CD4-positive, alpha-beta T cell treated with Interferon gamma for 1 hour (primary cell): ENCODE data around the gene ILF3.

Experiments
- DNase-seq: peaks from one replicate; pipeline ENCODE4 v3.0.0-alpha.2; 2020

Gene ILF3

DNA sequence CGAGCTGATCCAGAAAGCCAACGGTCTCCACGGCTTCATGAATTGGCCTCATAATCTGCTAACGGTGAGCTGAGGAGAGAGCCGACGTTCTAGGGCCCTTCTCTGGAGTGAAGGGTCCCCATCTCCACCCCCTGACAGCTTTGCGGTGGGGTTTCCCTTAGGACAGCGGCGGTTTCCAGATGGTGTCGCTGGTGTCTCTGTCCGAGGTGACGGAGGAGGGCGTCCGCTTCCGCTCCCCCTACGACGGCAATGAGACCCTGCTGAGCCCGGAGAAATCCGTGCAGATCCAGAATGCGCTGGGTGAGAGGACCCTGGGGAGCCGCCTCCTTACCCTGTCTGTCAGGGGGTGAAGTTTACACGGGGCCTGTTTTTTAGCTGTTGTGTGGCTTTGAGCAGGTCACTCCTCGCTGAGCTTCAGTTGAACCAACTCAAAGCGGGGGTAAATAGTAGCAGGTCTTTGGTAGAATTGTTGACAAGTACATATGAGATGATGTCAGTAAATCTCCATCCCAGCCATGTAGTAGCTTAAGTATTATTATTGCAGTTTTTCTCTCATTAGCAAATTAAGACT, 47.9 kb downstream of the ILF3 start:
- DNase-seq = no peak

DNA sequence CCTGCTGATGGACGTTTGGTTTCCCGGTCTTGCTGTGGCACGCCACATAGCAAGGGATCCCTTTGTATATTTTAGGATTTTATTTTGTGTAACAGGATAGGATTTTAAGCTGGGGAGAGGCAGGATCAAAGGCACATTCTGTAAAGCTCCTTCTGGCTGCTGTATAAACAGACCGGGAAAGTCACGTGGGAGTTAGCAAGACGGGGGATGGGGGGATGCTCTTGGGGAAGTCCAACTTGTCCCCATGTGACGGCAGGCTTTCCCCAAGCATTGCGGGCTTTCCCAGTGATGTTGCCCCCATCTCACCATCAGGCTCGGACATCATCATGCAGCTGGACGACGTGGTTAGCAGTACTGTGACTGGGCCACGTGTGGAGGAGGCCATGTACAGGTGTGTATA, 52.8 kb downstream of the ILF3 start:
- no peak for DNase-seq

DNA sequence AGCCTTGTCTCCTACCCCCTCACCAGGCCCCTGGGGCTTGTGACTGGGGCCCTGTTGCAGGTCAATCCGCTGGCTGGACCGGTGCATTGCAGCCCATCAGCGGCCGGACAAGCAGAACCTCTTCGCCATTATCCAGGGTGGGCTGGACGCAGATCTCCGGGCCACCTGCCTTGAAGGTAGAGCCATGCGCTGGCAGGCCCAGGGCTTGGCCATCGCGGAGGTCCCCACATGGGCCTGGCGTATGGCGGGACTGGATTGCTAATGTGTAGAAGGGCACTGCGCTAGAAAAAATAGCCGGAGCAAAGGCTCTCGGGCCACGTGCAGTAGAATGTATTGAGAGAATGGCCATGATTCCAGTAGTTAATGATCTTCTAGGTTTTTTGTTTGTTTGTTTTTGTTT, 53.3 kb downstream of the ILF3 start:
- DNase-seq = no peak

DNA sequence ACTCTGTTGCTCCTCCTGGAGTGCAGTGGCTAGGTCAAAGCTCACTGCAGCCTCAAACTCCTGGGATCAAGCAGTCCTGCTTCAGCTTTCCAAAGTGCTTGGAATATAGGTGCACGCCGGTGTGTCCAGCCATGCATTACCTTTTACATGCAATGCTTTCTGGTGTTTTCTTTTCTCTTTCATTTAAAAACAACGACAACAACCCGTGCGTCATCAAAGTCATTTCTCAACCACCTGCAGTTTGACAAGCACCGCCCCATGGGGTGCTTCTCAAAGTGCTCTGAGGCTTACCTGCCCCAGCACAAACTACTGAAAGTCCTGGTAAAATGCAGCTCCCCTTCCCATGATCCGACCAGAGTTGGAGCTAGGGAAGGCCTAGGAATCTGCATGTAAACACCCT, 54.1 kb downstream of the ILF3 start:
- no peak for DNase-seq

DNA sequence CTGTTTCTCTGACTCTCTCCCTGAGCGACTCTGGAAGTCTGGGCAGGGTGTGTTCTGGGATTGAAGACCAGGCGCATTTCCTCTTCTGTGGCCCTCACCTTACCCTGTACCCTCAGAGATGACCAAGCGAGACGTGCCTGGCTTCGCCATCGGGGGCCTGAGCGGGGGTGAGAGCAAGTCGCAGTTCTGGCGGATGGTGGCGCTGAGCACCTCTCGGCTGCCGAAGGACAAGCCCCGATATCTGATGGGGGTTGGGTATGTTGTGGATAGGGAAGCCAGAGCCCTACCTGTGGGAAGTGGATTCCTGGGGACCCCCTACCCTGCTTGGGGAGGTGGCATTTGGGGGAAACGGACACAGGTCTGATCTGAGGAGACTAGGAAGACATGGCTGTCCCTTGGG, 57.9 kb downstream of the ILF3 start:
- no peak for DNase-seq

DNA sequence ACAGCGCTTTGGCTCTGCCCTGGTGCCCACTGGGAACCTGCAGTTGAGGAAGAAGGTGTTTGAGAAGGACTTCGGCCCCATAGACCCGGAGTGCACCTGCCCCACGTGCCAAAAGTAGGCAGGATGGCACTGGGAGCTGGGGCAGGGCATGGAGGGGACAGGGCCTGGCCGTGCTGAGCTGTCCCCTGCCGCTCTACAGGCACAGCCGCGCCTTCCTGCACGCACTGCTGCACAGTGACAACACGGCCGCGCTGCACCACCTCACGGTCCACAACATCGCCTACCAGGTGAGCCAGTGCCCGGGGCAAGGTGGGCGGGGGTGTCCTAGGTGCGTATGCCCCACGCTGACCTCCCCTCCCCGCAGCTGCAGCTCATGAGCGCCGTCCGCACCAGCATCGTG, 58.6 kb downstream of the ILF3 start:
- no peak for DNase-seq

DNA sequence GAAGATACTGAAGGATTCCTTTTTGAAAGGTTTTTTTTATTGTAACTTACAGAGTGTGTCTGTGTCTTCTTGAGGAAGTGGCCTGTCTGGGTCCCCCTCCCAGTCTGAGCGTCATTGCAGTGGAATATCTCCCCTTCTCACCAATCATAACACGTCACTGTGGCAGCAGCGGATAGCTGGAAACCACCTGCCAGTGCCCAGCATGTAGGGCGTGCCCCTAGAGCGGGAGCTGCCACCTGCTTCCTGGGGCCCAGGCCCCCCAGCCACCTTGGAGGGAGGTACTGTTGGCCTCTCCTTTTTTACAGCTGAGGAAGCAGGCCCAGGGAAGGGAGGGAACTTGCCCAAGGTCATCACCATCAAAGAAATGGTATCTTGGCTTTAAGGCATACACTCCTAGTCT, 59.2 kb downstream of the ILF3 start:
- DNase-seq = peak; percentile 31

DNA sequence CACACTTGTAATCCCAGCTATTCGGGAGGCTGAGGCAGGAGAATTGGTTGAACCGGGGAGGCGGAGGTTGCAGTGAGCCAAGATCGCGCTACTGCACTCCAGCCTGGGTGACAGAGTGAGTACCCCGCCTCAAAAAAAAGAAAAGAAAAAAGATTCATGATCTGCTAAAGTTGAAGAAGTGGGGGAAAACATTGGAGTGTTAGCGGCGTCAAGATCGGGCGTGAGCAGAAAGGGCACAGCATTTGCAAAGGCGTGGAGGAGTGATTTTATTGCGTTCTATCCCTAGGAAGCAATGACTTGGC, 62.9 kb downstream of the ILF3 start:
- no peak for DNase-seq

DNA sequence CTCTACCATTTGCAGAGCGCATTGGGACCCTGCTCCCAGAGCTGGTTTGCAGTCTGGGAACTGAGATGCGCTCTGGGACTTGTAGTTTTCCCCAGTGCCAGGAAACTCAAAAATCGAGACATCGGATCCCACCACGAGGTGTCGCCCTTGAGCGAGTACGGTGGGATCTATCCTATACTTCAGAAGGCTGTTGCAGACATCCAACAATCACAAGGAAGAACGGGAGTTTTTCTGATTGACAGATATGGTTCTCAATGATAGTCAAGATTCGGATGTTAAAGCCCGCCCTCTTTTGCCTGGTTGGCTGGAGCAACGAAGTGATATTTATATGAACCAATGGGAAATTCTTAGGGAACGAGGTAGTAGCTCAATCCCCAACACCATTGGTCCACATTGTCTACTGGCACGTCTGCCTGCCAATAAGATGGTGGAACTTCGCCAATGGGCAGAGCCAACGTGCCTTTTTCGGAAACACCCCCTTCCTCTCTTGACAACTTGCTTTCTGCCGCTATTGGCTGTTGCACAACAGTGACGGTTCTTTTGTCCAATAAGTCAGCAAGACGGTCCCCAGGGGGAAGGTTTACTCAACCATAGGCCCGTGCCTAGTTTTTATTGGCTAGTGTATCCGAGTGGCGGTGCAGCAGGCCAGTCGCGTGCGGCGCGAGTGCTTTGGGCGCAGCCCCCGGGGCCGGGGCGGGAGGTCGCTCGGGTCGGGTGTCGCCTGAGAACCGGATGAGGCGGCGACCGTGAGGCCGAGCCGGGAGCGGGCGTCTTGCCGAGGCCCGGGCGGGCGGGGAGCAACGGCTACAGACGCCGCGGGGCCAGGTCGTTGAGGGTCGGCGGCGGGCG, 63.4 kb downstream of the ILF3 start, which contains the start of gene DNM2:
Gene DNM2, plus strand, starts transcription at position 724 of the 849 bp plus-strand sequence. CDS start 164 bp downstream, outside the sequence.
- peak; percentile 99 for DNase-seq

DNA sequence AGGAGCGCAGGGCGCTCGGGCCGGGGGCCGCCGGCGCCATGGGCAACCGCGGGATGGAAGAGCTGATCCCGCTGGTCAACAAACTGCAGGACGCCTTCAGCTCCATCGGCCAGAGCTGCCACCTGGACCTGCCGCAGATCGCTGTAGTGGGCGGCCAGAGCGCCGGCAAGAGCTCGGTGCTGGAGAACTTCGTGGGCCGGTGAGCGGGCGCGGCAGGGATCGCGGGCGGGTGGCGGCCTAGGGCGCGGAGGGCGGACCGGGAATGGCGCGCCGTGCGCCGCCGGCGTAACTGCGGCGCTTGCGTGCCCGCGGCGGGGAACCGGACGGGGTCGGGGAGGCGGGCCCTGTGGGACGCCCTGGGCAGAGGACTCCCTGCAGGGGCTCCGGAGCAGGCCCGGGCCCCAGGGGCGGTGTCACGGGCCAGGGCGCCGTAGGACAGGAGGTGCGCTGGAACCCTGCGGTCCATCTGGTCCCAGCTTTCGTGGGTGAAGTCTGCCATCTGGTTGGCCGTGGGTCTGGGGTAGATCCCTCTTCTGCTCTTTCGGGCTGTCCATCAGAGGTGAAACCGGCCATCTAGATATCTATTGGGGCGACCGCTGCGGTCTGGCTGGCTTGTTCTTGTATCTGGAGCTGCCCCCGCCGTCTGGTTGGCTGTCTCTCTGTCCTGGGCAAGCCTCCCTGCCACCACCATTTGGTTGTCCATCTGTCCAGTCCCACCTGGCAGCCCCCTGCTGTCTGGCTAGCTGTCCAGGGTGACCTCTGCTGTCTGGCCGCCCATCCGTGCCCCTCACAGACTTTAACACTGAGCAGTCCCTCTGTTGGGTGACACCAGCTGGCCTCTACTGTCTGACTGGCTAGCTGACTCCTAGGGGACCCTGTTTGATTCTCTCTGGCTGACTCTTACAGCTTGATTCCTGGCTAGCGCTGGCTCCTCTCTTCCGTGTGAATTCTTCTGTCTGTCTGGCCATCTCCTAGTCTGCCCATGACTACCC, 64.4 kb downstream of the ILF3 start:
- peak; percentile 19 for DNase-seq

DNA sequence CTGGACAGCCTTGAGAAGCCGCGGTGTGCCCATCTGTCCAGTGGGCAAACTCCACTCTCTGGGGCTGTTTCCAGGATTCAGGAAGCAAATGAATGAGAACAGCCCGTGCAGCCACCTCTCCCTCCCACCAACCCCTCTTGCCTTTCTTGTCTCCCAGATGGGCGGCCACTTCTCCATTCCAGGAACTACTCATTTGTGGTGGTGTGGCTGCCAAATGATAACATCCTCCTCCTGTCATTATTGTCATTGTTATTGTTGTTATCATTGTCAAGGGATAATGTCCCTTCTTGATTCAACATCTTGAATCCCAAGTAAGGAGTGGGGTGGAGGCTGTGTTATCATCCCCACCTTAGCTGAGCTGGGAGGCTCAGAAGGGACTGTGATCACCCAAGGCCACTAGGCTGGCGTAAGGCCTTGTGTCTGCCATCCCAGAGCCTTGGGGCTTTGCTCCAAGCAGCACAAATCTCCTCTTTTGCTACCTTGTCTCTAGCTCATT, 65.4 kb downstream of the ILF3 start:
- DNase-seq = peak; percentile 19

DNA sequence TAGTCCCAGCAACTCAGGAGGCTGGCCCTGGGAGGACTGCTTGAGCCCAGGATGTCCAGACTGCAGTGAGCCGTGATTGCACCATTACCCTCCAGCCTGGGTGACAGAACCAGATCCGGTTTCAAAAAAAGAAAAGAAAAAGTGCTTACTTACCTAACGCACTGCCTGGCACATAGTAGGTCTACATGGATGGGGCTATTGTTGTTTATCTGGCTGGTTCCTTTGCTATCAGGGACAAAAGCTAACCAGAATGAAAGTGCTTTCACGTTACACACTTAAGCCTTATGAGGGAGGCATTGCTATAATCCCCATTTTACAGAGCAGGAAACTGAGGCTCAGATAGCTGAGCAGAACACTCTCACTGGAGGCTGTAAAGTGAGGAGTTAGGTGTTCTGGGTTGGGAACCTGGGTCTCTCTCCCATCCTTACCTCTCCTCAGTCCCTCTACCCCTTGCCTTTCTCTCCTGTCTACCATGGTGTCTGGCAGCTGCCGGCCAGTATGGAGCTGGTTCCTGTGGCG, 66.5 kb downstream of the ILF3 start:
- DNase-seq = no peak

DNA sequence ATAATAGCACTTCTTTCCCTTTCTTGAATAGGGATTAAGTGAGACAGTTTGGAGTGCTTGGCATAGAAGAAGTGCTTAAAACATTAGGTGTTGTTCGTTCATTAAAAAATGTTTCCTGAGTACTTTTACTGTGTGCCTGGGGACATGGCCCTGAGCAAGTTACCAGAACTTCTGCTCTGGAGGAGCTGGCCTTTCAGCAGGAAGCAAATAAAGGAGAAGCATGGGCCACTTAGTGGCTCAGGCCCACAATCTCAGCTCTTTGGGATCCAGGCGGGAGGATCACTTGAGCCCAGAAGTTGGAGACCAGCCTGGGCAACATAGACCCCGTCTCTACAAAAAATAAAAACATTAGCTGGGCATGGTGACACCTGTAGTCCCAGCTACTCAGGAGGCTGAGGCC, 69.4 kb downstream of the ILF3 start:
- DNase-seq = no peak

DNA sequence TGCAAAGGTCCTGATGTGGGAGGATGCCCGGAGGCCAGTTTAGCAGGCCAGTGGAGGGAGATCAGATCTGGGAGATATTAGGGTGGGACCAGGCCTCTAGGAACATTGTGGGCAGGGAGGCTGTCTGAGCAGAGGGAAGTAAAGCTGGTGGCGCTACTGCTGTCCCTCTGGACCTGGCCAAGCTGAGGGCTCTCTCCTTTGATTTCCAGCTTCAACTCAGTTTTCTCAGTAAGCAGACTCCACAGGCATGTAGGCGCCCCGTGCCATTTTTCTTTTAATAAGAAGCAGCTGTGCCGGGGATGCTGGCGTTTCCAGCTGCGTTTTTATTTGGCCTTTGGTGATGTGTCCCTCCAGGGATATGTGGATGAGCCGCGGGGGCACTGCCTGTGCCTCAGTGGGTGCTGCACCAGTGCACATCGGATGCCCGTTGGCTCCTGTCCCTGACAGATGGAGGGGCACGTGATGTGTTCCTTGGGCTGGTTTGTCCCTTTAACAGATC, 70.5 kb downstream of the ILF3 start:
- DNase-seq = no peak

DNA sequence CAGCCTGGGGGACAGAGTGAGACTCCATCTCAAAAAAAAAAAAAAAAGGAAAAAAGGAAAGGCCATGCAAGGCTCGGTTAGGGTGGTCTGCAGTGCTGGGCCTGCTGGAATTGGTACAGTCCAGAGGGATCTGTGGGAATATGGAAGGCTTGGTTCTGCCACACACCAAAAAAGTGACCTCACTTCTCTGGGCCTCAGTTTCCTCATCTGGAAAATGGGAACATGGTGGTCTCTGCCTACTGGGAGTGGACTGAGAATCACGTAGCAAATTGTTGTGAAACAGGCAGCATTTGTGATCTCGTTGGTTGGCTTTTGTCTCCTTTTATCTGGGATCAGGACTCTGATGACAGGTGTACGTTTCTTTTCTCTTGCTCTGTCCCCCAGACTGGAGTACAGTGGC, 71.3 kb downstream of the ILF3 start:
- DNase-seq = no peak

DNA sequence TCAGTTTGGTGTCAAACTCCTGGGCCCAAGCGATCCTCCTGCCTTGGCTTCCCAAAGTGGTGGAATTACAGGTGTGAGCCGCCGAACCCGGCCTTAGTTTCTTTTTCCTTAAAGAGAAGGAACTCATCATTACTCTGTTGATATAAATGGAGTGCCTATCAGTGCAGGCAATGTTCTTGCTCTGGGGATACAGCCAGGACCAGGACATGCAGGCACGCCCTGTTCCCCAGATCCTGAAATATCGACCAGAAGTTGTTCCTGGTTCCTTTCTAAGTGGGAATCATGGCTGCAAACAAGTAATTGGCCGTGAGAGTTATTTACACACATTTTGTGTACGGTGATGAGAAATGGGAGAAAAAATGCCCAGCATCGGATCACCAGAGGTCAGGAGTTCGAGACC, 72.1 kb downstream of the ILF3 start:
- no peak for DNase-seq

DNA sequence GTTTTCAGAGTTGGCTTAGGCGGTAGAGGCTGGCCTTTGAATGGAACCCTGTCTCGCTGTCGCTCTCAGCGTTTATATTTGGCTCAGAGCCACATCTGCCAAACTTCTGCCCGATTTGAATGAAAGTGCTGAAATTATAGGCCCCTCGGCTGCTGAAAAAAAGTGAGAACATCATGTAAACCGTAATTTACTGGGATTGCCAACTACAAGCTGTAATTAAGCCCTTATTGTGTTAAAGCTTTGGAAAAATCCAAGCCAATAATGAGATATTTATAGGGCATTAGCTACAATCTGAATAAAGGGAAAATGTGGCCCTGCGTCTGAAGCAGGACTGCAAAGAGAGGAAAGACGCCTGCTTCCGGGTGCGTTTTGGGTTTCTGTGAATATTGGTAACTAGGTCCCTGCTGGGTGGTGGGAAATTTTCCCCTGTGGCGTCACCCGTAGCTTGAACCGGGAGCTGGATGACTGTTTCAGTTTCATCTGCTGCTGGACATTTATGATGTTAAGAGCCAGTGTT, 73.6 kb downstream of the ILF3 start:
- no peak for DNase-seq

DNA sequence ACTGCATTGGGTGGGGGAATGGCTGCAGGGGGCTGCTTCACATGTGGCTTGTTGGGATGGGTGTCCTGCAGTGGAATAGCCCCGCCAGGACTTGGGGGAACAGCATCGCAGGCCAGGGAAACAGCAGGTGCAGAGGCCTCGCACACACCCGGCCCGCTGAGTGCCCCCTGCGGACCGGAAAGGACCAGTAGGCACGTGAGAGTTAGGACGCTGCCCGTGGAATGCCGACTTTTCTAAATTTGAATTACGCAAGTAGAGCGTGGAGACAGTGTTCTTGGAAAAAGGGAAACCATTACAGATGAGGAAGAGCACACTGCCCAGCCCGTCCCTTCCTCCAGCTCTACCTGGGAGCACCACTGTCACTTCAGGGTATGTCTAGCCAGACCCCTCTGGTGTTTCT, 75.3 kb downstream of the ILF3 start:
- no peak for DNase-seq

DNA sequence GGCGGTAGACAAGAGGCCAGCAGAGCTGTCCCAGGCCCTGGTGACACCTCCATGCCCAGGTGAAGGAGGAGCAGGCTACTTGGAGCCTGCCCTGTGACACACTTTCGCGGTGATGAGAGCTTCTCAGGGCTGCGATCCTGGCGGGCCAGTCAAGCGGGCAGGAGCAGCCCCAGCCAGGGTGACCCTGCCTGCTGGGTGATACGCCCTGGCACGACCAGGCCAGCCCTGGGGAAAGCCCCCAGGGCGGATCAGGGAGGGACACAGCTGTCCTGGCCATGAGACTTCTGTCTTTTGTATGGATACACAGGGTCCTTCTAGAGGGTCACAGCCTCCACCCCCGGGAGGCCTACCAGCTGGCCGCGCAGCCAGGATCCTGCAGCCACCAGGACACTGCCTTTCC, 76.8 kb downstream of the ILF3 start:
- peak; percentile 16 for DNase-seq

DNA sequence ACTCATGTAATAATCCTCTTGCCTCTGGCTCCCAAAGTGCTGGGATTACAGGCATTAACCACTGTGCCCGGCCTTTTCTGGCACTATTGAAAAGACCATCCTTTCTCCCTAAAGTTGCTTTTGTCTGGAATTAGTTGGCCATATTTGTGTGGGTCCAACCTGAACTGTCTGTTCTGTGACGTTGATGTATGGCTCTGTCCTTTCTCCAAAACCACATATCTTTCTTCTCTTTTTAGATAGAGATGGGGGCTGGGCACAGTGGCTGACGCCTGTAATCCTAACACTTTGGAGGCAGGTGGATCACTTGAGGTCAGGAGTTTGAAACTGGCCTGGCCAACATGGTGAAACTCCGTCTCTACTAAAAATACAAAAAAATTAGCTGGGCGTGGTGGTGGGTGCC, 81.6 kb downstream of the ILF3 start:
- DNase-seq = no peak

DNA sequence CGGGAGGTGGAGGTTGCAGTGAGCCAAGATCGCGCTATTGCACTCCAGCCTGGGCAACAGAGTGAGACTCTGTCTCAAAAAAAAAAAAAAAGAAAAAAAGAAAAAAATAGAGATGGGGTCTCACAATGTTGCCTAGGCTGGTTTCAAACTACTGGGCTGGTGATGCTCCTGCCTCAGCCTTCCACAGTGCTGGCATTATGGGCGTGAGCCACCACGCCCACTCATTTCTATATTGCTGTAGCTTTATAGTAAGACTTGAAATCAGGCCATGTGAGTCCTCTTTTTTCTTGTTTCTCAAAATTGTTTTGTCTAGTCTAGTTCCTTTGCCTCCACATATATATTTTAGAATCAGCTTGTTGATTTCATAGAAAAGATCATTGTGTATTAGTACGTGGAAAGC, 82.0 kb downstream of the ILF3 start:
- DNase-seq = no peak

DNA sequence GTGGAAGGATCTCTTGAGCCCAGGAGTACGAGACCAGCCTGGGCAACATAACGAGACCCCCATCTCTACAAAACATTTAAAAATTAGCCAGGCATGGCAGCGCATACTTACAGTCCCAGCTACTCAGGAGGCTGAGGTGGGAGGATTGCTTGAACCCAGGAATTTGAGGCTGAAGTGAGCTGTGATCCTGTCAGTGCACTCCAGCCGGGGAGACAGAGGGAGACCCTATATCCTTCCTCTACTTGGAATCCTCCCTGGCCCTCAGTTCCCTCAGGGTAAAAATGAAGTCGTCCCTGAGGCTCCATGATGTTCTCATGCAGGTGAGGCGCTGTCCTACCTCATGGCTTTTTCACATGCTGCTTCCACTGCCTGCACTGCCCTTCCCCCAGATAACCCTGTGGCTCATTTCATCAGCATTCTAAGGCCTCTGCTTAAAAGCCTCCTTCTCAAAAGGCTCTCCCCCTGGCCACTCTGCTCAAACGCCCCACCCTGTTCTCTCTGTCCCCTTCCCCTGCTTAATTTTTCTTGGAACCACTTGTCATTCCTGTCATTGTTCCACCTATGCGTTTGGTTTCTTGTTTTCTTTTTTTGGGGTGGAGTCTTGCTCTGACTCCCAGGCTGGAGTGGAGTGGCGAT, 82.9 kb downstream of the ILF3 start:
- no peak for DNase-seq
